Islet of Langerhans (tissue), 1 donor: ENCODE results near the gene MAGED2.
"Not testable (repeated sequence)": the region's sequence is repeated elsewhere in the genome, so short reads cannot be mapped to it uniquely, and the experiment has no call there.

ENCODE experiments used
- FAIRE-seq: peaks from one replicate; lab custom pipeline; 2011; peaks lifted over from hg19 to GRCh38; lab: Jason Lieb, UNC

MAGED2 gene

DNA sequence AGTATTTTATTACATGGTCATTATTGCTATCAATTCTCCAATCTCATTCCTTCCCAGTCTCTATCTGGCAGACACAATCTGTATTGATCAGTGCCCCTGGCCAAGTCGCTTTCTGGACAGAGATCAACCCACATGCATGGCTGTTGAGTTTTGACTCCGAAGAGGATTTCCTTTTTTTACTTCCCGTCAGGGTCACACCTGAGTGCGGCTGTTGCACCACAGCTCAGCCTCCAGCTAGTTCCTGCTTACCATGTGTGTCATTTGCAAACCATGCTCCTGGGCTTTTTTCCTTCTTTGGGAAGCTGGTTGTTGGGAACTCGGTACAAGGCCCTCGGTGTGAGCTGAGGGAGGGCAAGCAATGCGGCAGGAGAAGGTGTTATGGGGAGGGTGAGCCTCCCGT, 11.7 kb downstream of the MAGED2 start:
- FAIRE-seq, result no peak

DNA sequence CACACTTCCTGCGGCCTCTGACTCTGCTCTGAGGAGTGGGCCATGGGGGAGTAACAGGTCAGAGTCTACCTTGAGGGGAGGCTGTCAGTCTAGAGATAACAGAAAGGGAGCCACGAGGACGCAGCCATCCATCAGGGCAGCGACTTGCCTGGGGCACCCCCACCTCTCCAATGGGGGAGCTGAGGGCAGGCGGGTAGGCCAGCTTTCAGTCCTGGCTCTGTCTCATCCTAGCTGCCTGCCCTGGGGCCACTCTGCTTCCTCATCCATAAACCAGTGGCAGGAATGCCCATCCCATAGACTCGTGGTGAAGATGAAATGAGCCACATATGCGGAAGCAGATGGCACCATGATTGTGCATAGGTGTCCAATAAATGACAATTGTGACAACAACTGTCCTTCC, 13.2 kb downstream of the MAGED2 start:
- no peak for FAIRE-seq

DNA sequence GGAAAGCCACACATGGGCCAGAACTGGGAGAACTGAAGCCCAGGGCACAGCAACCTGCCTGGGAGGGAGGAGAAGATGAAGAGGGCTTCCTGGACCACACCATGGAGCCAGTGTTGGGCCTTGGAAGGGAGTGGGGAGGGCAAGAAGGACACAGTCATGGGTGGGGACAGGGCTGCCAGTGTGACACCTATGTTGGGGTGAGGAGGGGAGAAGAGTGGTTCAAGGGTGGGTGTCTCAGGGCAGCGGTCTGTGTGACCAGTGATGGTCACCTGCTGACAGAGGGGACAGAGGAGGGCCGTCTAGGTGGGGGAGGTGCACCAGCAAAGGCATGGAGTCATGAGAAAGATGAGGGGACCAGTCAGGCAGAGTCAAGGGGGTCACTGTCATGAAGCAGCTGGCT, 13.8 kb downstream of the MAGED2 start:
- no peak for FAIRE-seq

DNA sequence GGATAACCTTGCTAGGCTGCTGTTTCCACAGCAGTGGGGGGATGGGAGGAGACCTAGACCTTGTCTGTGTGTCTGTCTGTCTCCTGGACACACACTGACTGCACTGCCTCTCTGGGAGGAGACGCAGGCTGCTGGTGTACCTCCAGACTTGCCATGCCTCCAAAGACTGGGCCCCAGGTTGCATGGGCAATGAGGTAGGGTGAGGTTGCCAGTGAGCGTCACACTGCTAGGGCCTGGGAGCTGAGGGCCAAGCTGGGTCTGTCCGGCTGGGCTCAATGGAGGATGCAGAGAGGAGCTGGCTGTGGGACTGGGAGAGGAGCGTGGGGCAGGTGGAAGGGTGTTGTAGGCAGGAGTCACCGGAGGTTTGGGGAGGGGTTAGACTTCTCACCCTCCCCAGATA, 16.6 kb downstream of the MAGED2 start:
- FAIRE-seq, result no peak

DNA sequence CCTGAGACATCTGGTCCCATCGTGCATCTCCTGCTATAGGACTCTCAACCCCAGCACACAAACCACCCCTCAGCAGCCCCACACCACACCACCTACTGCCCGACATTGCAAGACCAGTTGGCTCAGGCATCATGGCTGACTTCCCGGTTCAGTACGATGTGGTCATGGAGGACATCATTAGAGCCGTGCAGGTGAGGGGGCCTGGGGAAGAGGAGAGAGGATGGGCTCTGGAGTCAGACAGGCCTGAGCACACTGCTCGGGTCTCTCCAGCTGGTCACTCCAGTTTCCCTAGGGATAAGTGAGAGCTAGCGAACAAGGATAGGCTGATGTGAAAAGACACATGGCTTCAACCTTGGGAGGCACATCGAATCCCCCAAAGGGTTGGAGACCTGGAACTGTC, 17.2 kb downstream of the MAGED2 start:
- no peak for FAIRE-seq

DNA sequence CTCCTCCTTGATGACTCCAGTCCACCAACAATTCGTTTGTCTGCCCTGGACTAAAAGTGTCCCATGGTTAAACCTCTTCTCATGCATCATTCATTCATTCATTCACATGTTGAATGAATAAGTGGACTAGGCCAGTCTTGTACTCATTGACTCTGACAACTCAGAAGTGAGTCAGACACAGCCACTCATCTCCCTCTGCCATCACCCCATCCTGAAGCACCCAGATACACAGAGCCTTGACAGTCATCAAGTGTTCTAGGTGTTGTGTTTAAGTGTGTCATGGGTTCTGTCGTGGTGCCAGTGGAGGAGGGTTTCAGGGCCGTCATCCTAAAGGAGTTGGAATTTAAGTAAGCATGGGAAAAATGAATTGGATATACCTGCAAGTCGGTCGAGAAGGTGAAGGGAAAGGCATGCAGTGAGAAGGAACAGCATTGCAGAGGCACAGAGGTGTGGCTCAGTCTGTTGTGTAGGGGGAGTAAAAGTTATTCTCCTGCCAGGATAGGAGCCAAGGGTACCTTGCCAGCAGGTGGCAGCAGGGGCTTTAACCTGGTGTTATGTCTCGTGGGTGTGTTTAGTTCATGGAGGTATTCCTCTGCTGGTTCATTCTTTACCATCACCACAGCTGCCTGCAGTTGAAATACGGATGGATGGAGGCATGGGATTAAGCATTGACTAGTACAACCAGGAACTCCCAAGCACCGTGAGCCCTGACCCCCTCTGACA, 18.3 kb downstream of the MAGED2 start:
- no peak for FAIRE-seq

DNA sequence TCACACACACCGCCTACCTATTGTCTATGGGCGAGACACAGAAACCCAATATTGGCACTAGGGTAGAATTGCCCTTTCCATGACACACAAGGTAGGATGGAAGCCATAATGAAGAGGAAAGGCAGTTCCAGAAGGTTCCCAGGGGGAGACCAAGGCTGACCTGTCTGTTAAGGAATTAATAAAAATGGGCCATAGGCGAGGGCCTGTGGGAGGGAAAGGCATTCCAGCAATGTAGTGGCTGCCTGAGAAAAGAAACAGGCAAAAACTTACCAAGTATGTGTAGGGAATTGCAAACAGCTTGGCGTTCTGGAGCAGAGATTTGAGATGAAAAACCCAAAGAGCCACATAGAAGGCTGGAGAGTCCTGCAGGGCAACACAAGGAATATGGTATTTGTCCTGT, 19.1 kb downstream of the MAGED2 start:
- no peak for FAIRE-seq

DNA sequence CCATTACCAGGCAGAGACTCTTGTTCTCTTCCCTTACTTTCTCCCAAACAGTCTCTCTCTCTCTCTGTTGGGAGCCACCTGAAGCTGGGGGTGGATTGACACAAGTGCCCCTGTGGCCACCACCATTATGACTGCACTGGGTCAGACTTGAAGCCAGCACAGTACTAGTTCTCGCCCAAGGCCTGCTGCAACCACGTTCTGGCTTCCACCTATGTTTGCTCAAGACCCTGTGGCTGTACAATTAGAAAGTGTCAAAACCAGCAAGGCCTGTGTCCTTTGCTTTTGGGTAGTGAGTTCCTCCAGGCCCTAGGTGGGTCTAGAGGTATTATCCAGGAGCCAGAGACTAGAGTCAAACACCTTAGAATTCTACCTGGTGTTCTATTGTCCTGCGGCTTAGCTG, 31.0 kb downstream of the MAGED2 start:
- no peak for FAIRE-seq

DNA sequence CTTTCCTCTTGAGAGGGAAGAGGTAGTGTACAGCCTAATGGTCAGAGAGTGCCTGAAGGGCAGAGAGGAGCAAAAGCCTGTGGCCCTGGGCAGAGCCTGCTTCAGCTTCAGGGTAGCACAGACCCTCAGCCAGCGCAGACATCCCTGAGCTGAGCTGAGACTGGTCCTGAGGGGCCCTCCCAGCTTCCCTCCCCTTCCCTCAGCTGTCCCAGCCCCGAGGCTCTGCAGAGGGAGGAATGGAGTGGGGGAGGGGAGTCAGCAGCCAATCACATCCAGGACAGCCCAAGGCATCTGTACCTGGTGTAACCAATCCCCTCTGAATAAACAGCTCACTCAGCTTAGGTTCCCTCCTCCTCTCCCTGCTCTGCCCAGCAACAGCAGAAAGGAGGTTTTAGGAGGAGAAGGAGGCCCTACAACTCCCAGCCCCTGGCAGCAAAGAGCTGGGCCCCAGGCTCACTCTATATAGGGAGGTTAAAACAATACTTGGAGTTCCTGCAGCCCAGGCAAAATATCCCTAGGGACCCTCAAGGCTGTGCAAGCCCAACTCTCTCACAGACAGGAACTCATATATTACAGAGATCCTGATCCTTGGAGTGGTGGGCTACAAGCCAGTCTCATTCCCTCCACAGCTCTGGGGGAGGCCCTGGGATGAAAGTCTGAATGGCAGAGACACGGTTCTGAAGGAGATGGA, 33.8 kb downstream of the MAGED2 start:
- not testable (repeated sequence) for FAIRE-seq

DNA sequence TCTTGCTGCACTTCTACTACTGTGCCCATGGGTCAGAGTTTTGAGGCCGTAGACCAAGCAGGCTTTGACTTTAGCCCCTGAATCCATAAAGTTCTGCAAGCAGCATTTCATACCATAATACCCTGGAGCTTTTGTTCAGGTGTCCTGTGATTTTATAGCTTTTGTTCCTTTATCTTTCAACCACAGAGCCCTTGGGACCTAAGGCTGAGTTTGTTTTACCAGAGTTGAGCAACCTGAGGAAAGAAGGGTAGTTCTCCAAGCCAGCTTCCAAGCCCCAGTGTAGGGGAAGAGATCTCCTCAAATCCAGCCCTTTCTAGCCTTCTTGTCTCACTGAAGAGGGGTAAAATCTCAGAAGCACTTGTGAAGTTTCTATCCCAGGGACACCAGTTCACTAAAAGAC, 35.1 kb downstream of the MAGED2 start:
- no peak for FAIRE-seq

DNA sequence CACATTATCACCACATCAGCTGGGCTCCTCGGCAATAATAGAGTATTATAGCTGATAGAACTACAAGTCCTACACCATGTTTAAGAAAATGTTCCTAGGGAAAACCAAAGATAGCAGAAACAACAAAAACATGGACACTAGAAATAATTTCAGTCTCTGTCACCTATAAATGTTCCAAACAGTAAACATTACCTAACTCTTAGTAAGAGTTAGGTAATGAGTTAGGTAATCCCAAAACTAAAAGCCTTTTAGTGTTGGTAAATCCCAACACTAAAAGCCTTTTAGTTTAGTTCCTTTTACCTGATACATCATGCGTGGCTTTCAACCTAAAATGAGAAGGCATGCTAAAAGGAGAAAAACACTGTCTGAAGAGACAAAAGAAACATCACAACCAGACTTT, 35.5 kb downstream of the MAGED2 start:
- FAIRE-seq, result no peak

DNA sequence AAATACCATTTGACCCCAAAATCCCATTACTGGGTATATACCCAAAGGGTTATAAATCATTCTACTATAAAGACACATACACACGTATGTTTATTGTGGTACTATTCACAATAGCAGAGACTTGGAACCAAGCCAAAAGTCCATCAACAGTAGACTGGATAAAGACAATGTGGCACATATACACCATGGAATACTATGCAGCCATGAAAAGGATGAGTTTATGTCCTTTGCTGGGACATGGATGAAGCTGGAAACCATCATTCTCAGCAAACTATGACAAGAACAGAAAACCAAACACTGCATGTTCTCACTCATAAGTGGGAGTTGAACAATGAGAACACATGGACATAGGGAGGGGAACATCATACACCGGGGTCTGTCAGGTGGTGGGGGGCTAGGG, 40.2 kb downstream of the MAGED2 start:
- not testable (repeated sequence) for FAIRE-seq

DNA sequence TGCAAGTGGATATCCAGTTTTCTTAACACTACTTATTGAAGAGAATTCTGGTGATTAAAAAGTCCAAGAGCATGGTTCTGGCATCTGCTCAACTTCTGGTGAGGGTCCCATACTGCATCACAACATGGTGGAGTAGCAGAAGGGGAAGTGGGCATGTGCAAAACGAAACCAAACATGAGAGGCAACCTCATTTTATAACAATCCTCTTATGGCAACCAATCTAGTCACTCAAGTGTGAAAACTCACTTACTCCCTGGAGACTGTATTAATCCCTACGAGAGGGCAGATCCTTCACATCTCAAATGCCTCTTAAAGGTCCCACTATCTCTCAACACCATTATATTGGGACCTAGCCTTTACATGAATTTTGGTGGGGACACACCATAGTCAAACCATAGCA, 57.7 kb downstream of the MAGED2 start:
- FAIRE-seq, result no peak
